GM12892 (cell line): Measurements from ENCODE around the gene USHBP1.

Source experiments
- POLR2AphosphoS5 ChIP-seq: IDR thresholded peaks from 2 replicates; pipeline ENCODE4 v1.6.1; 2011; ENCODE audit warnings: low read depth, low read length, control low read depth
- TAF1 ChIP-seq: IDR thresholded peaks from 2 replicates; pipeline ENCODE4 v1.6.1; 2011; ENCODE audit warnings: low read depth, mild to moderate bottlenecking, control low read depth, low read length, borderline replicate concordance

DNA sequence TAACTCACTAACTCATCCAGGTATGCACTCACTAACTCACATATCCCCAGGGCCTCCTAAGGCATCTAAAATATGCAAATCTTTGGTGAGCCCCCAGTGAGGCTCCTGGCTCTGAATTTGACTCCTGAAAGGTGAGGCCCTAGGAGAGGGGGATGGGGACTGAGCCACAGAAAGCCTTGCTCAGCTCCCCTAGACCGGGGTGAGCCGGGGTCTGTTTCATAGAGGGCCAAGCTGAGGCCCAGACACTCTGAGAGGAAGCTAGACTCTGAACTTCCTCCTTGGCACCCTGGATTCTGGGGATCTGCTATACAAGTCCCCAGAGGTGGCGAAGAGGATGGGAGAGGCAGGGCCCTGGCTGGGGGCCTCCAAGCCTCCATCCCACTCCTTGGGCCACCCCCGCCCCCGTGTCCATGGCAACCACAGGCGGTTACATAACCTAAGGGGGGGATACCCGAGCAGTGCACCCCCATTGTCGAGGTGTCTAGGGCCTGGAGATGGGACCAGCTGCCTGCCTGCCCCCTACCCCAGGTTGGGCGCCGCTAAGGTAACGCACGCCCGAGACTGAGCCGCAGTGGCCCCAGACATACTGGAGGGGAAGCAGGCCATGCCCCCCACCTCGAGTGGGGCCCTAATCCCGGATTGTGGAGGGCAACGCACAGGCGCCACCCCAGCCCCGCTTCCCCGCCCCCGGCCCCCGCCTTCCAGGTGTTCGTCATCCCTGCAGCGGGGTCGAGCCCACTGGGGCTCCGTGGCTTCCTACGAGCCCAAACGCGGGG, 38.0 kb upstream of the USHBP1 start:
- TF ChIP-seq TAF1, result no peak
- no peak for TF ChIP-seq POLR2AphosphoS5
